SJCRH30 (cell line): ENCODE data around the gene TTC22. TPM values are rescaled to one million over a fixed set of nuclear protein-coding genes. Genes with fewer than 3 reads are reported as not detected.

Source experiments
- DNase-seq, 2 experiments: peaks; one replicate each; pipeline ENCODE4 v3.0.0-alpha.2; 2015 to 2020
- H3K27ac ChIP-seq: fragments of 250-450 bp; sonication (Bioruptor Pico); 2 replicates; pipeline ENCODE4 v1.5.1; 2020; ENCODE audit warnings: mild to moderate bottlenecking, moderate library complexity
- H3K27me3 ChIP-seq: fragments of 250-450 bp; sonication (Bioruptor Pico); 2 replicates; pipeline ENCODE4 v1.5.1; 2020; ENCODE audit warnings: mild to moderate bottlenecking, moderate library complexity
- H3K36me3 ChIP-seq: fragments of 250-450 bp; sonication (Bioruptor Pico); 2 replicates; pipeline ENCODE4 v1.5.1; 2020; ENCODE audit warnings: mild to moderate bottlenecking, moderate library complexity
- H3K4me1 ChIP-seq: fragments of 250-450 bp; sonication (Bioruptor Pico); 2 replicates; pipeline ENCODE4 v1.5.1; 2020; ENCODE audit warnings: mild to moderate bottlenecking, moderate library complexity
- H3K4me3 ChIP-seq: fragments of 250-450 bp; sonication (Bioruptor Pico); 2 replicates; pipeline ENCODE4 v1.5.1; 2020; ENCODE audit warnings: mild to moderate bottlenecking, moderate library complexity
- H3K9me3 ChIP-seq: fragments of 250-450 bp; sonication (Bioruptor Pico); replicated peaks from 2 replicates; pipeline ENCODE4 v1.5.1; 2020; ENCODE audit warnings: mild to moderate bottlenecking, moderate library complexity
- total RNA-seq: library from RNA; depleted of rRNA; stranded (reverse); fragments of >200 nt; shearing (Covaris generic); gene quantifications from 2 replicates; pipeline ENCODE4 v1.2.3, GENCODE V29; 2014

The TTC22 gene
- total RNA-seq, 1 experiment from 2014 or later = not detected

DNA sequence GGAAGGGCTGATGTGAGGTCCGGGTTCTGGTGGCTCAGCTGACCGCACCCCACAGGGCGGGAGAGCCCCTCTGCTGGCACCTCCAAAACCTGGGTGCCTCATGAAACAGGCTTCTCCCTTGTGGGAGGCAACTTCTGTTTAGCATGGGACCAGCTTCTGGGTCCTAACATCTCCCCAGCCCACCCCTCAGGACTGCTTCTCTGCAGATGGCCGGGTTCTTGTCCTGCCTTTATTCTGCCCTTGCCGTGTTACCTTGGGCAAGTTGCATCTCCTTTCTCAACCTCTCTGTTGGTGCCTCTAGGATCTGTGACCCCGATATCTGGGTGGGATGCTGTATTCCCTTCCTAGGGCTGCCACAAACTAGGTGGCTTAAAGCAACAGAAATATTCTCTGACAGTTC lies 15.0 kb upstream of the TTC22 start:
- Histone ChIP-seq H3K9me3 (no peaks in the 10 kb centered on the region), H3K4me3 (no peak overlapping the region), H3K27me3 (peaks cover 8% of the 10 kb centered on the region), H3K27ac (no peak overlapping the region), H3K4me1 (no peaks in the 10 kb centered on the region), H3K36me3 (no peaks in the 10 kb centered on the region)
- DNase-seq = no peak

DNA sequence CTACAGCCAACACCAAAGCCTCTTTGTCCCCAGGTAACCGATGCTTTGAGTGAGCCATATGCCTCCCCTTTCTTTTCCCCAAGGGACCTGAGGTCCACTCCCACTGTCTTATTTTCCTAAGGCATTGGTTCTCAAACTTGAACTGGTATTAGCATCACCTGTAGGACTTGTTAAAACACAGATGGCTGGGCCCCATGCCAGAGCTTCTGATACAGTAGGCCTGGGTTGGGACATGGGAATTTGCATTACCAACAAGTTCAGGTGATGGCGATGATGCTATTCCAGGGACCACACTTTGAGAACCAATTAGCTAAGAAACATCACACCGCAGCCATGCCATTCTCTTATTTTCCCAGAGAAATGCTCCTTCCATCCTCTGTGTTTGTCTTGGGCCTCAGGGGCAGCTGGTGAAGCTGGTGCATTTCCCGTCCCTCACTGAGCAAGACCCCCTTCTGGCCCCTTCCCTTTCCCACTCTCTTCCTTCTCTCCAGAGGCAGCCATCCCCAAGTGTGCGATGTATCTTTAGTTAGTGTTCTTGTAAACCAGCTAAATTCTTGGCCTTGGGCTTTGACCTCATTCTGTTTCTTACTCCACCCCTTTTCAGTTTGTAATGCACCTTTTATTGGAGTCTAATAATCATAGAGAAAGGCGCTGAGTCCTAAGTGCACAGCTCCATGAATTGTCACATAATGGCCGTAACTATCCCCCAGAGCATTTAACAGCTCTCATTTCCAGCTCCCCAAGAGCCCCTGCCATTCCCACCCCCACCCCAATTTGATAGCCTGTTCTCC lies 14.2 kb upstream of the TTC22 start:
- no peaks in the 10 kb centered on the region for H3K9me3 ChIP-seq
- DNase-seq = no peak
- no peak overlapping the region for H3K27ac ChIP-seq
- H3K36me3 ChIP-seq = no peaks in the 10 kb centered on the region
- H3K4me3 ChIP-seq = no peak overlapping the region
- no peaks in the 10 kb centered on the region for H3K4me1 ChIP-seq
- H3K27me3 ChIP-seq = peaks cover 8% of the 10 kb centered on the region

DNA sequence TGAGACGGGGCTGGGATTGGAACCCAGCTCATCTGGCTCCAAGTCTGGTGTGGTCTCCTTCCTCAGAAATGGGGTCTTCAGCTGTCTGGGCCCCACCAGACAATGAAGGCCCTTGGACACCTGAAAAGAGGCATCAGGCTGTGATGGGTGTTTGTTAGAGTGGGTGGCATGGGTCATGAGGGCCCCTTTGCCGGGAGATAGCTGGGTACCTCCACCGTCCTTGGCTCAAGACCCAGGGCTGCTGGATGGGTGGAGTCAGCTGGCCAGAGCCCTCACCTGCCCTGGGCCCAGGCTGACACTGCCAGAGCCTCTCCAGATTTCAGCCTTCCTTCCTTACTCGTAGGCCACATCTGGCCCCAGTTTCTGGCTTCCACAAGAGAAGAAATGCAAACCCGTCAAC lies 13.4 kb upstream of the TTC22 start:
- no peaks in the 10 kb centered on the region for H3K4me1 ChIP-seq
- no peak for DNase-seq
- no peak overlapping the region for H3K4me3 ChIP-seq
- H3K27ac ChIP-seq = no peak overlapping the region
- no peaks in the 10 kb centered on the region for H3K9me3 ChIP-seq
- H3K27me3 ChIP-seq = peaks cover 8% of the 10 kb centered on the region
- H3K36me3 ChIP-seq = no peaks in the 10 kb centered on the region

DNA sequence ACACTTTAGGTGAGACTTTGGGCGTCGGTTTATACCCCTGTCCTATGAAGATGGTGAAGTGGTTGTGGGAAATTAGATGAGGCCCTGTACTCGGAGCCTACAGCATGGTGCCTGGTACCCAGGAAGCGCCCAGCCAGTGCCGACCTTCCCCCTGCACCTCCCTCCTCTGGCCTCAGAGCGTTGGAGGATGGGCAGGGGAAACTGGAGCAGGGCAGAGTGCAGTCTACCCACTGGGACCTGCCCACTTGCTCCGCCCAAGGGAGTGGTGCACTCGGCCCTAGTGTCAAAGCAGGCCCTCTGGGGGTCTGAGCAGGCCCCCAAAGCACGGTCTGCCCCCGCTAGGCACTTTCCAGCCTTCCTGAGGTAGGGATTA lies 13.0 kb upstream of the TTC22 start:
- Histone ChIP-seq H3K36me3 (no peaks in the 10 kb centered on the region), H3K27me3 (peaks cover 10% of the 10 kb centered on the region), H3K4me3 (no peak overlapping the region), H3K27ac (no peak overlapping the region), H3K9me3 (no peaks in the 10 kb centered on the region), H3K4me1 (no peaks in the 10 kb centered on the region)
- DNase-seq = no peak

DNA sequence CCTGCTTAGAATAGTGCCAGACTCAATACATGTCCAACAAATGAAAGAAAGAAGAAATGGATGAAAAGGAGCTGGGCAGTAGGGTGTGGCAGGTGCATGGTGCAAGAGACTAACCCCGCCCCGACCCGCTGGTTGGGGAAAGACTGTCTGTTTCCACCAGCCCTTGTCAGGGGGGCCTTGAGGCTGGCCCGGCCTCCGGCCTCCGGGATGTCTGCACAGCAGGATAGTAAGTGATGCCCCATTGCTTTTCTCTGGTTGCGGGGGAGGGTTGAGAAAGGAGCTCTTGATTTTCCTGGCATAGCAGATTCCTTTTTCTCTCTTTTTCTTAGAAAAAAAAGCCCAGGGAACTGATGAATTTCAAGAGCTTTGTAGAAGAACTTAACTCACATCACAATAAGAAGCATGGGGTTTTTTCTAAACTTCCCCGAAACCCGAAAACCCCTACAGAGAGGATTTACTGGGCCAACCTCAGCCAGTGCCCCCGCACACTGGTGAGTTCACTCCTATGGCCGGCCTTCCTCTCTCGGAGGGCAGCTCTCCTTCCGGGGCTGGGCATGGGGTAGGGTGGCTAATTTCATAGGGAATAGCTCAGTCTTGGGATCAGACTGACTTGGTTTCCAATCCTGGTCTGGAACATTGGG lies 12.5 kb upstream of the TTC22 start:
- DNase-seq = no peak
- no peak overlapping the region for H3K4me3 ChIP-seq
- no peaks in the 10 kb centered on the region for H3K9me3 ChIP-seq
- H3K27ac ChIP-seq = no peak overlapping the region
- H3K4me1 ChIP-seq = no peaks in the 10 kb centered on the region
- H3K27me3 ChIP-seq = peaks cover 12% of the 10 kb centered on the region
- no peaks in the 10 kb centered on the region for H3K36me3 ChIP-seq

DNA sequence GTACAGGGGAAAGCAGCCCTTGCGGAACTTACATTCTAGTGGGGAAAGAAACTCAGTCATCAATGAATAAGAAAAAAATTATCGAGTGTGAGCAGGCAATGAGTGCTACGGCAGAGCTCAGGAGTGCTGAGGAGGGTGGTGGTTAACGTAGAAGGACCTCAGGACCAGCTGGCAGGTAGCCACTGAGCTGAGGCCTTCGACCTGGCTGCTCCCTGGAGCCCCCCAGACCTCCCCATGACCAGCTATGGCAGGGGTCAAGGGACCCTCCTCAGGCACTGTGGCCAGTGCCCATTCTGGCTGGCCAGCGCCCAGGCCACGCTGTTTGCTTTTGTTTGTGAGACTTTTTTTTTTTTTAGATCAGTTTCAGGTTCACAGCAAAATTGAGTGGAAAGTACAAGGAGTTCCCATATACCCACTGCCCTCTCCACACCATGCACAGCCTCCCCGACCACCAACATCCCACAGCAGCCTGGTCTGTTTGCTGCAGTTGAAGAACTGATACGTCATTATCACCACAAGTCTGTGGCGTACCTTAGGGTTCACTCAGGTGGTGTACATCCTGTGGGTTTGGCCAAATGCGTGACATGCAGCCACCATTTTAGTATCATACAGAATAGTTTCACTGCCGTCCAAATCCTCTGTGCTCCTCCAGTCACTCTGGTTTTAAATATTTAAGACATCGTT lies 11.8 kb upstream of the TTC22 start:
- no peaks in the 10 kb centered on the region for H3K4me1 ChIP-seq
- no peak overlapping the region for H3K4me3 ChIP-seq
- peaks cover 12% of the 10 kb centered on the region for H3K27me3 ChIP-seq
- H3K9me3 ChIP-seq = no peaks in the 10 kb centered on the region
- H3K27ac ChIP-seq = no peak overlapping the region
- DNase-seq = no peak
- no peaks in the 10 kb centered on the region for H3K36me3 ChIP-seq

DNA sequence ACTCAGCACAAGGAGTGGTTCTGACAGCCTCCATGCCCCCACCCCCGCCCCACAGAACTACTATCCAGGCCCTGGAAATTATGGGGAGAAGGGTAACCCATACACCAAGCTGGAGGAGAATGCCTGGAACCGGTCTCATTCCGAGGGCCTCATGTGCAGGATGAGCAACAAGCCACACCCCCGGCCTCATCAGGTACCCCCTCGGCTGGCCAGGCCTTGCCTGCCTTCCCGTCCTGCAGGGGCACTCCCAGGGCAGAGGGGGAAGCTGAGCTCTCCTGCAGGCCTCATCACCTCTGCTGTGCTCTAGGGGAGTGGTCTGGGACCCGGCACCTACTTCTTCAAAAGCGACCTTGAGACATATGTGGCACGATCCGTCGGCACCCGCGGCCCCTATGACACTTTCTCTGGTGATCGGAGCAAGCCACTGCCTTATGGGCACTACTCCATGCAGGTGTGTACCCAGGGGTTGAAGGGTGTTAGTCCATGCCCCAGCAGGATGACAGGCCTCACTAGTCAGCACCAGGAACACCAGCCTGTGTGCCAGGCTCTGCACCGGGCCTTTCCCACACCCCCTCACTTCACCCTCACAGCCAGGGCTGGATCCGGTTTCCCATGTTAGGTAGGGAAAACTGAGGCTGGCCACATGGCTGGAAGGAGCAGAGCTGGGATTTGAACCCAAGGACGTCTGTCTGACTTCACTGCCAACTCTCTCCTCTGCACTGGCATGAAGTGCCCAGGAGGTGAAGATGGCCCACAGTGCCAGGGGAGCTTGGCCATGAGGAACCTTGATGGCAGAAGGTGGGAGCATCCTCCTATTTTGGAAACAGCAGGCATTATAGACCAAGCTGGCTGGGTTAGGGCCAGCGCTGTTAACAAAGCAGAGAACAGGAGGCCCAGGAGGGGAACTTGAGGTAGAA lies 10.9 kb upstream of the TTC22 start:
- H3K9me3 ChIP-seq = no peaks in the 10 kb centered on the region
- no peak overlapping the region for H3K4me3 ChIP-seq
- no peak overlapping the region for H3K27ac ChIP-seq
- peaks cover 12% of the 10 kb centered on the region for H3K27me3 ChIP-seq
- DNase-seq = no peak
- H3K36me3 ChIP-seq = no peaks in the 10 kb centered on the region
- no peaks in the 10 kb centered on the region for H3K4me1 ChIP-seq

DNA sequence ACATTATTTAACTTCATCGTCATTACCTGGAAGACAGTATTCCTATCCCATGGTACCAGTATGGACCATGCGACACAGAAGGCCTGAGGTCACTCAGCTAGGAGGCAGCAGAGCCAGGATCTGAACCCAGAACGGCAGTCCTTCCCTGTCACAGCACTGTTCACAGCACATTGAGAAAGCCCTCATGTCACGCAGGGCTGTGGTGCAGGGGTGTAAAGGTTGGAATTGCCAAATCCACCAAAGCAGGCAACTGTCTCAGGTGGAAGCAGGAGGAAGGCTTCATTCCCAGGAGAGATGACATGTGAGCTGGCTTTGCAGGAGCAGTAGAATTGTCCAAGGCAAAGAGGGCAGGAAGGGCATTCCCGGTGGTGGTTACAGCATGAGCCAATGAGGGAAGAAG lies 9.9 kb upstream of the TTC22 start:
- no peak for DNase-seq
- Histone ChIP-seq H3K27ac (no peak overlapping the region), H3K27me3 (peaks cover 8% of the 10 kb centered on the region), H3K9me3 (no peaks in the 10 kb centered on the region), H3K4me1 (no peaks in the 10 kb centered on the region), H3K4me3 (no peak overlapping the region), H3K36me3 (no peaks in the 10 kb centered on the region)

DNA sequence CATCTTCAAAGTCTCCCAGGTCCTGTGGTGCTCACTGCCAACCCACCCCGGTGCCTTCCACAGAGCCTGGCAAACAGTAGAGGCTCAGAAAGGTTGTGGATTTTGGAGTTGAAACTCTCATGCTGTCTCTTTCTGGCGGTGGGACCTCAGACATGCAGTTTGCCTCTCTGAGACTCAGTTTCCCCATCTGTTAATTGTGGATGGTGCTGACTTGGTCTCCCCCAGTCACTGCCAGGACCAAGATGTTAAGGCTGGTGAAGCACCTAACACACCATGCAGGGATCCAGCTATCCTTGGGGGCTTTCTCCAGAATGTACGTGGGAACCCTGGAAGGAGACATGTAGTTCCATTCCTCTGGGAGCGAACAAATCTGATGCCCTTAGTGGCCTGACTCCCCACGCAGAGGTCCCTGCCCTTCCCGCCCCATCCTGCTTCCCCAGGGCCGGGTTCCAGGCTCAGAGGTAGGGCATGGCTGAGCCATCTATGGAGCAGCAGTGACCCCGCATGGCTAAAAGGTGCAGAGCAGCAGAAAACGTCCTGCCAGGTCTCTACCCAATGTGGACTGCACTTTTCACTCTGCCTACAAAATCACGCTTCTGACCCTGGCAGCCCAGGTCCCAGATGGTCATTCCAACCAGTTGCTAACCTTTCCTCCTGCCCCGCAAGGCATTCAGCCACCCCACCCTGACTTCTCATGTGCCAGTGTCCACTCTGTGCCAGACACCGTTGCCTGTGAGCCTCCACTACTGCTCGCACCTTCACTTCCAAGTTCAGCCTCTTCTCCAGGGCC lies 9.2 kb upstream of the TTC22 start:
- Histone ChIP-seq H3K27ac (no peak overlapping the region), H3K27me3 (peaks cover 8% of the 10 kb centered on the region; the same call in 1 of the 2 replicates), H3K36me3 (no peaks in the 10 kb centered on the region), H3K9me3 (no peaks in the 10 kb centered on the region), H3K4me3 (no peak overlapping the region), H3K4me1 (no peaks in the 10 kb centered on the region)
- DNase-seq = peak; percentile 67 to 80

DNA sequence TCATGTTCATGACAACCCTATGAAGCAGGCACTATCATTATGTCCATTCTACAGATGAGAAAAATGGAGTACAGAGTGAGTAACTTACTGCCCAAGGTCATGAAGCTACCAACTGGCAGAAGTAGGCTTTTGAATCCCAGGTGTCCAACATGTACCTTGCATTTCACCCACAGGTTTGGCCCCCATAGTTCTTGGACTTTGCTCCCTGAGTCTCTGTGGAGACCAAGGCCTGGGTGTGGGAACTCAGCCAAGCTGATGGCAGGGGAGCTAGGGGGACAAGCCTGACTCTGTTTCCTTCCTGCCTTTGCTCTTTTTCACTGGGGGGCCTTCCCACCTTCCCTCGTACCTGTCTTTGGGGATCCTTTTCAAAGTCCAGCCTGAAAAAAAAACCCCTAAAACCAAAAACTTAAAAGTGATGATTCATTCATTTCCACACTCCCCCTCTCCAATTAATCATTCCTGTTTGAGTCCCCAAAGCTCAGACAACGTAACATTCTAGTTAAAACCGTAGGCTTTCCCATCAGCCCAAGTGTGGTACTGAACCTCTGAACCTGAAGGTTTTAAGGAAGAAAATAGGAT lies 8.5 kb upstream of the TTC22 start:
- Histone ChIP-seq H3K36me3 (no peaks in the 10 kb centered on the region), H3K27me3 (peaks cover 8% of the 10 kb centered on the region; the same call in 1 of the 2 replicates), H3K9me3 (no peaks in the 10 kb centered on the region), H3K4me1 (no peaks in the 10 kb centered on the region), H3K4me3 (no peak overlapping the region), H3K27ac (no peak overlapping the region)
- no peak for DNase-seq

DNA sequence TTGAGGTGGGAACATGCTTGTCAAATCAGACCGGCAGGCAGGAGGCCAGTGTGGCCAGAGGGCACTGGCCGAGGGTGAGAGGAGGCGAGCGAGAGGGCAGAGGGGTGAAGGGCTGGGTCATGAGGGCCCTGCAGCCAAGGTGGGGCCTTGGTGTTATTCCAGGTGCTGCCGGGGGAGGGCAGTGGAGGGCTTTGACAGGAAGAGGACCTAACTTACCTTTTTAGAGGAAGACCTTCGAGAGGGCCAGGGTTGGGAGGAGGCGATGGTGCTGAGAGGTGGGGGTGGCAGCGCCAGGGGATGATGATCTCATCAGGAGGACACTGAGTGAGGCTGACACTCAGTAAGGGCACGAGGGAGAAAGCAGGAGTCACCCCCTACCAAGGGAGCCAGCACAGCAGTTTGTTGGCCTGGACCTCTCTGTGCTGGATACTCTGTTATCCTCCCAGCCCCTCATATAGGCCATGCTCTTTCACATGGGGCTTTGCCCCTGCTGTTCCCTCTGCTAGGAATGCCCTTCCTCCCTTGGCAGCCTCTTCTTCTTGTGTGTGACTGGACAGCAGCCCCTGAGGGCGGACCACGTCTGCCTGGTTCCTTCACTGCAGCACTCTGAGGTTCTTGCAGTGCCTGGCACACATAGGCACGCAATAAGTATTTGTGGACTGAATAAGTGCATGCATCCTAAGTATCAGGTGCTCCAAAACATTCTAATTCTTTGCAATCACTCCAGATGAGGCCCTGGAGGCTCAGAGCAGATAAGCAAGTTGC lies 7.5 kb upstream of the TTC22 start:
- Histone ChIP-seq H3K9me3 (no peaks in the 10 kb centered on the region), H3K27ac (no peak overlapping the region), H3K36me3 (no peaks in the 10 kb centered on the region), H3K4me3 (no peak overlapping the region), H3K4me1 (no peaks in the 10 kb centered on the region), H3K27me3 (0 out of 2 replicates have a peak, but pooled peaks cover 4% of the 10 kb centered on the region)
- no peak for DNase-seq

DNA sequence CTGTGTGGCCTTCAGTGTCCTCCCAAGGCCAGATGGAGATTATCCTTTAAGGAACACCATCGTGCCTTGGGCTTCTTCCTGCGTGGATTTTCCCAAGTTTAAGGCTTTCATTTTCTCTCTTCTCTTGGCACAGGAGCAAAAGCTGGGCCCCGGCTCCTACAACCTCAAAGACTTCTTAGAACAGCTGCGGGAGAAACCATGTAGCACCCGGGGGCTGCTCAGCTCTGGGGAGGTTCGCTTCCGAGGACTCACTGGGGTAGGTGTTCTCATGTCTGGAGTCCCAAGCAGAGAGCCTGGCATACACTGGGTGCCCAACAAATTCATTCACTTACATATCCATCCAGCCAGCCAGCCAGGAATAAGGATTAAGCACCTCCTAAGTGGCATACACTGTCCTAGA lies 6.6 kb upstream of the TTC22 start:
- H3K4me1 ChIP-seq = no peaks in the 10 kb centered on the region
- no peaks in the 10 kb centered on the region for H3K36me3 ChIP-seq
- H3K9me3 ChIP-seq = no peaks in the 10 kb centered on the region
- no peak for DNase-seq
- 0 out of 2 replicates have a peak, but pooled peaks cover 4% of the 10 kb centered on the region for H3K27me3 ChIP-seq
- no peak overlapping the region for H3K4me3 ChIP-seq
- no peak overlapping the region for H3K27ac ChIP-seq

DNA sequence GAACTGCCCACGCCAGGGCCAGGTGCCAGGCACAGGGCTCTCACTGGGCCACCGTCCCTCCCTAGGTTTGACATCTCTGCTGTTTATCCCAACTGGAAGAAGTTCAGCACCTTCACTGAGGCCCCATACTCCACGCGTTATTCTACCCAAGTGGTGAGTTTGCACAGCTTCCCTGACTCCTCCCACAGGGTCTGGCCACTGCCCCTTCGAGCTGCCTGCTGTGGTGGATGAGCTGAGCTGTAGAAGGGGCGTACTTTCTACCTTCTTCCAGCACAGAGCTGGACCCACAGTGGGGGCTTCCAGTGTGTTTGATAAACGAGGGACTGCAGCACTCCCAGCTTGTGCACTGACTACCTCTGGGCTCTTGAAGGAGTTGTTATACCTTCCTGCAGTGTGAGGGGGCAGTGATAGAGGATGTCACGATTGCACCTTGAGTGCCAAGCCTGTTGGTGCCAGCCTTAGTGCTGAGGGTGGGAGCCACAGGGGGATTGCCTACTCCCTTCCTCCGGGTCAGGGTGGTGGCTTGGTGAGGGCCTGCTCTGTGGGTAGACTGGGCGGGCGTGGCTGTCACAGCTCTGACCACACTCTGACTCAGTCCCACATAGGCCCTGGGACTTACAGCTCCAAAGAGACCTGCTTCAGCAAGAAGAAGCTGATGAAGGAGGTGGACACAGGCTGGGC lies 5.9 kb upstream of the TTC22 start:
- Histone ChIP-seq H3K27ac (no peak overlapping the region), H3K36me3 (no peaks in the 10 kb centered on the region), H3K4me1 (no peaks in the 10 kb centered on the region), H3K27me3 (0 out of 2 replicates have a peak, but pooled peaks cover 4% of the 10 kb centered on the region), H3K9me3 (no peaks in the 10 kb centered on the region), H3K4me3 (no peak overlapping the region)
- no peak for DNase-seq
